Right ventricle myocardium inferior (tissue), 1 donor: Measurements from ENCODE around the gene CCN5. TPM values are rescaled to one million over a fixed set of nuclear protein-coding genes. Genes with fewer than 3 reads are reported as not detected.
A peak's percentile ranks its signal among the peaks of the same experiment; 100 is the strongest.
"Not testable (repeated sequence)": the region's sequence is repeated elsewhere in the genome, so short reads cannot be mapped to it uniquely, and the experiment has no call there.

Source experiments
- ATAC-seq: fragments of 200-7000 bp; cut with Tn5 transposase; one replicate; pipeline ENCODE4 v1.9.1; 2020; ENCODE audit warnings: mild to moderate bottlenecking, moderate library complexity
- DNase-seq: peaks from one replicate; pipeline ENCODE4 v3.0.0; 2021; ENCODE audit errors: missing footprints
- intact Hi-C: fragments of 100-400 bp; cut with DNase I; formaldehyde crosslinking; loops from one replicate; pipeline ENCODE4 v1.11.0; 2022
- long read RNA-seq: library from polyadenylated mRNA; unstranded; transcript quantifications from one replicate; pipeline ENCODE4 v2.0.0, GENCODE V29; 2021
- total RNA-seq: library from RNA; stranded (reverse); fragmentation: NEBNext Ultra II Directional; extraction: Animal tissue kit (Norgen Biotek cat#: 25700); gene quantifications from one replicate; pipeline ENCODE4 v1.2.1, GENCODE V29; 2021
- donor health status: DM: no; HTN: yes; CAD: no; lungs with severe emphysema.

The CCN5 gene, protein sequence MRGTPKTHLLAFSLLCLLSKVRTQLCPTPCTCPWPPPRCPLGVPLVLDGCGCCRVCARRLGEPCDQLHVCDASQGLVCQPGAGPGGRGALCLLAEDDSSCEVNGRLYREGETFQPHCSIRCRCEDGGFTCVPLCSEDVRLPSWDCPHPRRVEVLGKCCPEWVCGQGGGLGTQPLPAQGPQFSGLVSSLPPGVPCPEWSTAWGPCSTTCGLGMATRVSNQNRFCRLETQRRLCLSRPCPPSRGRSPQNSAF
- total RNA-seq, result 13.6 TPM
- long read RNA-seq, partial matches to known transcripts, result 0 of 6 reads
- long read RNA-seq, other reads (novel, unspliced or antisense), result 3 of 6 reads

DNA sequence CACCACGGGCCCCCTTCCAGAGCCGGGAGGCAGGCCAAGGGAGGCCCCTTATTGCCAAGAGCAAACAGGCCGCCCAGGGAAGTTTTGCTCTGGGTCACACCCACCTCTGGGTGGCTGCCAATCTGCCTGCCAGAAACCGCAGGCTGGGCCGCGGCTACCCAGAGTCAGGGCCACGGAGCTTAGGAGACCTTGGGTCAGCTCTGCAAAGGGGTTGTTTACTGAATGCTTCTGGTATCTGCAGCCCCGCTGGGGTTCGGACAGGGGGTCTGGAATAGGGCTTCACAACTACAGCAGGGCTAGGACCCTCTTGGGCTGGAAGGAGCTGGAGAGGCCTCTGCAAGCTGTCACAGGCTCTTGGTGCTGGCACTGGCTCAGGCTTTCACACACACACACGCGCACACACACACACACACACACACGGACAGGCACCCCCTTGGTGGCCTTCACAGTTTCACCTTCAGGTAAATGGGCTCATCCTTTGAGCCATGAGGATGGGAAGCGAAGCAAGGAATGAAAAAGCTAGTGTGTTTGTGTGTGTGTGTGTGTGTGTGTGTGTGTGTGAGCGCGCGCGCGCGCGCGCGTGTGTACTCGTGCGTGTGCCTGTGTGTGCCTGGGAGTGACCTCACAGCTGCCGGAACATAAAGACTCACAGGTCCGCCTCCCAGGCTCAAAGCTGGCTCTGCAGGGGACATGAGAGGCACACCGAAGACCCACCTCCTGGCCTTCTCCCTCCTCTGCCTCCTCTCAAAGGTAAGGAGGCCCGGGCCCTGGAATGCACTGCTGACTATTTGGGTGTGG is at the start of gene CCN5:
Gene CCN5 (plus strand): TSS at position 669 of the 798 bp plus-strand sequence. CDS start 22 bp downstream, at position 691.
- ATAC-seq (peak; percentile 84), DNase-seq (peak; percentile 95)
- intact Hi-C loops, result loop anchor here (2.0 kb wide), 1 partner anchor 22 kb away; no protein-coding TSS in a partner anchor

DNA sequence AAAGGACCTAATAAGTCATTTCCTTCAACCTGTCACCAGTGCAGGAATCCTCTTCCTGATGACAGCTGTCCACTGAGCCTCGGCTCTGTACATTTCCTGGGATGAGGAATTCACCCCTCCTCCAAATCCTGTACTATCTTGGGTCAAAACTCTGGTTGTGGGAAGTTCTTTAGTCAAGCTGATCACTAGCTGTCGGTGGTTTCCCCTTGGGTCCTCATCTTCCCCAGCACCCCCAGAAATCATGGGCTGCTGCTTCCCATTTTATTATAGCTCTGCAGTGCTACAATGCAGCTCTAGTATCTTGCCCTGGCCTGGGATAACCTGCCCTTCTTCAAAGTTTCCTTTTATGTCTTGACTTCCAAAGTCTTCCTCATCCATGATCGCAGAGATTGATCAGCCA is 49.1 kb upstream of the CCN5 start:
- no peak for ATAC-seq
- intact Hi-C loops, result no loop called here
- DNase-seq, result no peak

DNA sequence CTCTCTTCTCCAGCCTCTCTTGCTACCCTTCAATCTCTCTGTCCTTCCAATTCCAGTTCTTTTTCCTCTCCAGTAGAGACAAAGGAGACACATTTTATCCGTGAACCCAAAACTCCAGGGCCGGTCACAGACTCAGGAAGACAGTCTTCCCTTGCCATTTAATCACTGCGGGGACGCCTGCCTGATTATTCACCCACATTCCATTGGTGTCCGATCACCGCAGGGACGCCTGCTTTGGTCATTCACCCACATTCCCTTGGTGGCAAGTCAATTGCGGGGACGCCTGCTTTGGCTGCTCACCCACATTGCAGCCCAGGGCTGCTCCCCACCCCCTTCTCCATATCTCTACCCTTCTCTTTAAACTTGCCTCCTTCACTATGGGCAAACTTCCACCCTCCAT is 44.3 kb upstream of the CCN5 start:
- intact Hi-C loops, ATAC-seq, DNase-seq: not testable (repeated sequence)

DNA sequence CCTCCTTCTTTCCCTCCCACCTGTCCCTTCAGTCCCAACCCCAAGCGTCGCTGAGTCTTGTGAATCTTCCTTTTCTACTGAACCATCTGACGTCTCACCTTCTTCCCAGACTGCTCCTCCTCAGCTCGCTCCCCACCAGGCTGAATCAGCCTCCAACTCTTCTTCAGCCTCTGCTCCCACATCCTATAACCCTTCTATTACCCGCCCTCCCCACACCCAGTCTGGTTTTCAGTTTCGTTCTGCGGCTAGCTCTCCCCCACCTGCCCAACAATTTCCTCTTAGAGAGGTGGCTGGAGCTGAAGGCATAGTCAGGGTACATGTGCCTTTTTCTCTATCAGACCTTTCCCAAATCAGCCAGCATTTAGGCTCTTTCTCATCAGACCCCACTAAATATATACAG is 43.6 kb upstream of the CCN5 start:
- ATAC-seq, DNase-seq, intact Hi-C loops: not testable (repeated sequence)

DNA sequence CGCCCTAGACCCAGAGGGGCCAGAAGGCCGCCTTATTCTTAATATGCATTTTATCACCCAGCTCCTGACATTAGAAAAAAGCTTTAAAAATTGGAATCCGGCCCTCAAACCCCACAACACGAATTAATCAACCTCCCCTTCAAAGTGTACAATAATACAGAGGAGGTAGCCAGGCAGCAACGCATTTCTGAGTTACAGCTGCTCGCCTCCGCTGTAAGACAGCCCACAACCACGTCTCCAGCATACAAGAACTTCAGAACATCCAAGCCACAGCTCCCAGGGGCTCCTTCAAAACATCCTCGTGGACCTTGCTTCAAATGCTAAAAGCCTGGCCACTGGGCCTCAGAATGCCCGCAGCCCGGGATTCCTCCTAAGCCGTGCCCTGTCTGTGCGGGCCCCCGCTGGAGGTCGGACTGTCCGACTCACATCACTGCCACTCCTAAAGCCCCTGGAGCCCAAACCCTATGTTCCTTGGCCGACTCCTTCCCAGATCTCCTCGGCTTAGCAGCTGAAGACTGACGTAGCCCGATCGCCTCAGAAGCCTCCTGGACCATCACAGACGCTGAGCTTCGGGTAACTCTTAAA is 42.8 kb upstream of the CCN5 start:
- ATAC-seq, intact Hi-C loops, DNase-seq: not testable (repeated sequence)

DNA sequence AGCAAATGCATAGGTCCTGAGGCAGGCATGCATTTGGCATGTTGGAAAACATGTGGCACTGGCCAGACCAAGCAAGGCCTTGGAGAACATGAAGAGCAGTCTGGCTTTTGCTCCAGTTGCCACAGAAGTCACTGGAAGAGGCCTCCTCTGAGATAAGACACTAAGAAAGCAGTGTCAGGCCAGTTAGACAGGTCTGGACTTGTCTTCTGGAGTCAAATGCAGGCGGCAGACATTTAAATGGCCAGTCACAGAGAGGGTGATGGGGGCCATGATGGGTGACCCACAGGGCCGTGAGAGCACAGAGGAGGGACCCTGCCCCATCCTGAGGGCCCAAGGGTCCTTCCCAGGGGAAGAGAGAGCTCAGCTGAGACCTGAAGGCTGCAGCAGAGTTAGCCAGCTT is 36.9 kb upstream of the CCN5 start:
- intact Hi-C loops, result no loop called here
- ATAC-seq, result no peak

DNA sequence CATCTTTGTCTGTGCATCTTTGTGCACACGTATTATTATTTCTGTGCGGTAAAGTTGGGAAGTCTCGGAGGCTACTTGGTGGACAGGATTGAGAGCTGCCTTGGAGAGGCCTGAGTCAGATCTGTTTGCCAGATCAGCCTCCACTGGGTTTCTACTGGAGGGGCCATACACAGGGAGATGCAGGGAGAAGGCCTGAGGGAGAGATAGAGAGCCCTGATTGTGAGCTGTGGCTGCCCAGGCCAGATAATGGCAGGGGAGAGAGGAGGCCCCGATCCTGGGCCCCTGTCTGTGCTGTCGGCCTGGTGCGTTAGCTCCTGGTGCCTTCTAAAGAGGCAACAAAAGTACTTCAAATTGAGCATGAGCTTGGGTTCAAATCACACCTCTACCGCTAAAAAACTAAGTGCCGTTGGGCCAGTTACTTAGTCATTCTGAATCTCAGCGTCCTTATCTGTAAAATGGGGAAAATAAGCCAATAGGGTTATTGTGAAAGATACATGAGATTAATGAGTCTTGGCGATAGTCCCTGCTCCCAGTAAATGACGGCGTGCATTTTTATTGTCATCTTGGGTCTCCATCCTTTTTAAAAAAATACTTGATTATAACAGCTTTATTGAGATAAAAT is 36.1 kb upstream of the CCN5 start:
- ATAC-seq (no peak), DNase-seq (no peak)
- intact Hi-C loops, result no loop called here

More for the DNA sequence above, 36.9 kb upstream of the CCN5 start:
- DNase-seq, result no peak

DNA sequence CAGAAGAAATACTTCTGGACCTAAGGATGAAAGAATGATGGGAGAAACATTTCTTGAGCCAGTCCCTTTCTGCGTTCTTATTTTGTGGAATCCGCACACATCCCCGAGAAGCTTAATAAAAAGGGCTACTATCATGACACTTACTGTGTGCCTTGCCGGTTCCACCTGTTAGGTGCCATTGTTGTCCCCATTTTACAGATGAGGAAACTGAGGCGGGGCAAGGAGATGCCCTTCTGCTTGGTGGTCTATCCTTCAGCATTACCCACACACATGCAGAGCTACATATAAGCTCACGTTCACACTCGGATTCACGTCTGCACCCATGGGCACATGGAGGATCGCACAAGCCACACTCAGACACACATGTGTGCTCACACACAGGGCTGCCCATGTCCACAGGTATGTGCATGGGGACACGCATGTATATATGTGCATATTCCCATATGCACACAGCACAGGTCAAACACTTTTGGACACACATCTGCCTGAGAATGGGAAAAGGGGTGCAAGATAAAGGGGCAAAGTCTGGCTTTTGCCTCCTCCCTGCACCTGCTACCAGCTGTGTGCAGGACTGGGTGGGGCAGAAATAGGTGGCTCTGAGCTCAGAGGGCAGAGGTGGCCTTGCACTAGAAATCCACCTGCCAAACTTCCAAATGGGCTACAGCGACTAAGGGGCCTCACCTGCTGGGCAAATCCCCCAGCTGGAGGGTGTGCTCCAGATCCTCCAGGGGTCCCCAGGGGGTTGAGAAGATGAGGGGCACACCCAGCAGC is 33.2 kb upstream of the CCN5 start:
- no peak for DNase-seq
- no peak for ATAC-seq
- intact Hi-C loops, result loop anchor here (2.0 to 10.0 kb wide), 3 partner anchors 71 to 467 kb away; partner anchors contain the start of gene OSER1

DNA sequence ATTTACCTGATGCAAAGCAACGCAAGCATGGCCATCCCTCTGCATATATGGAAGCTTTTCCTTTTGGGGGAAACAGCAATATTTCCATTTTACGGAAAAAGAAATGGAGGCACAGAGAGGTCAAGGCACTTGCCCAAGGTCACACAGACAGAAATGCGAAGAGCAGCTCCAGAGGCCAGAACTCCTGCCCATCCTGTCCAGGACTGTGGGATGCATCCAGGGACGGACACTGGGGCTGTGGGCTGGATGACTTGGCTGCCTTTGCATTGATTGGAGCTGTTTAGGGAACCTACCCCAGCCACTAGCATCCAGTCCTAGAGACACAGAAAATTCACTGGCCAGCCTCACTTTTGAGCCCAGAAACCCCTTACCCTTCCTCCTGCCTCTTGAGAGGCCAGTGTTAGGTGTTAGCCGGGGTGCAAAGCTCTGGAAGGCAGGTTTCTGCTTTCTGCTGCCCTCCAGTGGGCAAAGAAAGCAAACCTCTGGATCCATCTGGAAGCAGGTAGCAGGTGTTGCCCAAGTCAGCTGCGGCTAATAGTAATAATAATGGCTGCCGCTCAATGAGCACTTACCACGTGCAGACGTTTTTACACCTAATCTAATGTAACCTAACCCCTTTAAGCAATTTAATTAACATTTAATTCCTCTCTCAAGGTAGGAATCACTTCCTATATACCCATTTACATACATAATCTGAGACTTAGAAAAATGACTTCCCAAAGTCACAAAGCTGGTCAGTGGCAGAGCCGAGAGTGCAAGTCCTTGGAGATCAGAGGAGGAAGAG is 31.7 kb upstream of the CCN5 start:
- ATAC-seq, result peak; percentile 55
- intact Hi-C loops, result loop anchor here (2.0 to 10.0 kb wide), 4 partner anchors 73 to 469 kb away; partner anchors contain the start of gene OSER1
- no peak for DNase-seq

DNA sequence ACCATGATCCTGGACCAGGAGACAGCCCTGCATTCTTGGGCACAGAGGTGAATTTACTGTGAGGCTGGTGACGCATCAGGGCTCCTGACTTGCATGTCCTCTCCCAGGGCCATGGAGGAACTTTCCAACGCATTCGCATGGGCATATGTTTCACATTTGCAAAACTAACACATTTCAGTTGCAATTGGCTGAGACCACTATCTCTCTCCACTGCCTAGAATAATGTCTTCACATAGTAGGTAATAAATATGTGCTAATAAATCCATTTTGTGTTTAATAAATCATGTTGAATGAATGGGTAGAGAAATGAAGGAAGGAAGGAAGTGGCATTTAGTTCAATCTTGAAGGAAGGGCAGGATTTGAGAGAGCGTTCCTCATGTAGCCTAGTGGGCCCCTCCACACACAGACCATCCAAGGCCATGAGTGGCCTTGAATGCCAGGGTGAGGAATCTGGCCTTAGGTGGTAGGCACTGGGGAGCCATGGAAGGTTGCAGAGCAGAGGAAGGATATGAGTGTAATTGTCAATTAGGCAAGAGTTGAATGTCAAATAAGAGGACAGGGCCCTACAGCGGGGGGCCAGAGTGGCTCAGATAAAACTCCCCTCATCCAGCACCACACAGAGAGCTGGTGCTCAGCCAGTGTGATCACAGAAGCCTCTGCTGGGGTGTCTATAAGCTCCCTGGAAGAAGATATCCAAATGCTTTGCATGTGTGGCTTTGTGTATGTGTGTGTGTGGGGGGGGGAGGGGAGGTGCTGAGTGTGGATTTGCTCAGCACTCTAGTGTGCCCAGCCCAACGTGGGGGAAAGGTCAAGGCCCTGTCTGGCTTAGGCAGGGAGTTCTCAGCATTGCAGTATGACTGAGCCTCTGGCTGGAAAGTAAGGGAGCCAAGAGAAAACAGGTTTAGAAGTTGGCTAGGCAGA is 30.9 kb upstream of the CCN5 start:
- DNase-seq (no peak), ATAC-seq (peak; percentile 32)
- intact Hi-C loops, result loop anchor here (2.0 to 10.0 kb wide), 2 partner anchors 298 to 470 kb away; partner anchors contain the start of gene OSER1

DNA sequence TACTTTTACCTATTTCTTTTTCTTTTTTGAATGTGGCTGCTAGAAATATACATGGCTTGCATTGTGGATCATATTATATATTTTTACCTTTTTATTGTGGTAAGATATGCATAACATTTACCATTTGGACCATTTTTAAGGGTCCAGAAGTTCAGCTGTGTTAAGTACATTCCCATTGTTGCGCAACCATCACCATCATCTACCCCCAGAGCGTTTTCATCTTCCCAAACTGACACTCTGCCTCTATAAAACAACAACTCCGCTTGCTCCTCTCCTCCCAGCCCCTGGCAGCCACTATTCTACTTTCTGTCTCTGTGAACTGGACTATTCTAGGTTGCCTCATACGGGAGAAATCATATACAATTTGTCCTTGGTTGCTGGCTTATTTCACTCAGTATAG is 28.2 kb upstream of the CCN5 start:
- ATAC-seq (no peak), DNase-seq (no peak)
- intact Hi-C loops, result loop anchor here (5.0 to 10.0 kb wide), 2 partner anchors 155 to 472 kb away; partner anchors contain the start of gene OSER1

DNA sequence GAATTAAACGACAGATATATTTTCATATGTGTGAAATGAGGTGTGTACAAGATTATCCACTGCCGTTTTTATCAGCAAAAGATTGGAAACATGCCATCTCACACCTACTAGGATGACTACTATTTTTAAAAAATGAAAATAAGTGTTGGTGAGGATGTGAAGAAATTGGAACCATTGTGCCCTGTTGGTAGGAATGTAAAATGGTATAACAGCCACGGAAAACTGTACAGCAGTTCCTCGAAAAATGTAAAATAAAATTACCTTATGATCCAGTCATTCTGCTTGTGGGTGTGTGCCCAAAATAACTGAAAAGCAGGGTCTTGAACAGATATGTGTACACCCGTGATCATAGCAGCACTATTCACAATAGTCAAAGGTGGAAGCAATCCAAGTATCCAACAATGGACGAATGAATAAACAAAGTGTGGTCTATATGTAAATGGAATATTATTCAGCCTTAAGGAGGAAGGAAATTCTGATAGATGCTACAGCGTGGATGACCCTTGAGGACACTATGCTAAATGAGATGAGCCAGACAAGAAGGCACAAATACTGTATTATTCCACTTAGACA is 27.0 kb upstream of the CCN5 start:
- intact Hi-C loops, result loop anchor here (5.0 to 10.0 kb wide), 2 partner anchors 156 to 473 kb away; partner anchors contain the start of gene OSER1
- ATAC-seq (no peak), DNase-seq (no peak)

DNA sequence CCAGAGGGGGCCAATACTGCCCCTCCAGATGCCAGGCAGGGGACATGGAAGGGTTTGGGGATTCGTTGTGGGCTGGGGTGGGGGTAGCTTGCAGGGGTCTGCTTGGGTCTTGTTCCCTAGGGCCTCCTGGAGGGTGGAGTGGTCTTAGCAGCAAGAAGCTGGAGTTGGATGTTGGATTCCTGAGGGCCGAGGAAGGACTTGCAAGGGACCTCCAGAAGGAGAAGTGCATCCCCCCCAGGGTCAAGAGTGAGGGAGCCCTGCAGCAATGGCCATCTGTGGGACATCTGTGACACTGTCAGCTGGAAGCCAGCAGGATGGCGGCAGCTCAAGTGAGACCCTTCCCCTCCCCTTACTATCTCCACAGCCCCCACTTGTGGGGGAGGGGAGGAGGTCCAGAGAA is 25.4 kb upstream of the CCN5 start:
- DNase-seq, result no peak
- no peak for ATAC-seq
- intact Hi-C loops, result loop anchor here (1.0 to 10.0 kb wide), 3 partner anchors 39 to 475 kb away; partner anchors contain the start of gene OSER1

DNA sequence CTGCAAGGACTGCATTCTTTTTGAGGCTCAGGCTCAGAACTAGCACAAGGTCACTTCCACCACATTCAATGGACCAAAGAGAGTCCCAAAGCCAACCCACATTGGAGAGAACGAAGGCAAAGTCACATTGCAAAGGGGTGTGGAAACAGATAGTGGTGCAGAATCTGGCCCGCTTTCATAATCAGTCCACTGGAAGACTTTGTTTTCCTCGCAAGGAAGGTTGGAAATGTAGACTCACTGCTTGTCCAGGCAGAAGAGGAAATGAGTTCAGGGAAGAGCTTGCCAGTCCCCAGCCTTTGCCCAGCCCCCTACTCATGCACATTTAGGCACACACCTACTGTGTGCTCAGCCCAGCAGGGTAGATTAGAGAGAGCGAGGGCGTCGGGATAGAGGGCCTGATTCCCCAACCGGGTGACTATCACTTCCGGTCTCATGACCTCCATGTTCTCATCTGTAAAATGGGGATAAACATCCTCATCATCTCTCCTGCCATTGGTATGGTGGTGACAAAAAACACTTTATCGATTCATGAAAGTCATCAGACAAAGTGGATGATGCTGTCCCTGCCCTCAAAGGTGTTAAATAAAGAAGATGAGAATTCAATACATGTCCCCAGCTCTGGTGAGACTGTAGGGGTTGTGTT is 24.3 kb upstream of the CCN5 start:
- intact Hi-C loops, result loop anchor here (1.0 kb wide), 1 partner anchor 38 kb away; no protein-coding TSS in a partner anchor
- DNase-seq (no peak), ATAC-seq (peak; percentile 57)
